Measurements from ENCODE around the gene BRD3OS. TPM values are rescaled to one million over a fixed set of nuclear protein-coding genes. Genes with fewer than 3 reads are reported as not detected.

Gene BRD3OS
- total and polyA plus RNA-seq, 2 of the 13 experiments (the other 11 are each of a cell fraction or from before 2014, with no cell fraction given) = 4.9 to 5.7 TPM

DNA sequence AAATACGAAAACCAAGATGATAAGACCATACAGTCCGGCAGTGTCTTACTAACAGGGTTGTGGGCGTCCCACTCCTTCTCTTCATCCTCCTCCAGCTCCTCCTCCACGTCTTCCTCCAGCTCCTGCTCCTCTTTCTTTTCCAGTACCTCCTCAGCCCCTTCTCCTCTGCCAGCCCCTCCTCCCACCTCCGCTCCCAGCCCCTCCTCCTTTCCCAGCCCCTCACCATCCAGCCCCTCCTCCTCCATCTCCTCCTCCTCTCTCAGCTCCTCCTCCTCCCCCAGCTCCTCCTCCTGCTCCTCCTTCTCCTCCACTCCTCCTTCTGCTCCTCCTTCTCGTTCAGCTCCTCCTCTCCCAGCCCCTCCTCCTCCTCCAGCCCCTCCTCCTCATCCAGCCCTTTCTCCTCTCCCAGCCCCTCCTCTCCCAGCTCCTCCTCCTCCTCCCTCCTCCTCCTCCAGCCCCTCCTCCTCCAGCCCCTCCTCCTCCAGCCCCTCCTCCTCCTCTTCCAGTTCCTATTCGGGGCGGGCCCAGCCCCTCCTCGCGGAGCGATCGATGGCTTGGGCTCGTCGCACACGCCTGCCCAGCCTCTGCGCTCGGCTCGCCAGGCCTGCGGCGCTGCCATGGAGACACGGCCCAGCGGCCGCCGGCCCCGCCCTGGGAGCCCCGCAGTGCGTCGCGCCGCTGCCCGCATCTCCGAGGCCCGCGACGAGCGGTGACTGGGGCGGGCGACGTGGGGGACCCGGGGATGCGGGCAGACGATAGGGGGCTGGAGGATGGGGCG lies at the start of gene BRD3OS (continued):
- TF ChIP-seq, protein P1, sequence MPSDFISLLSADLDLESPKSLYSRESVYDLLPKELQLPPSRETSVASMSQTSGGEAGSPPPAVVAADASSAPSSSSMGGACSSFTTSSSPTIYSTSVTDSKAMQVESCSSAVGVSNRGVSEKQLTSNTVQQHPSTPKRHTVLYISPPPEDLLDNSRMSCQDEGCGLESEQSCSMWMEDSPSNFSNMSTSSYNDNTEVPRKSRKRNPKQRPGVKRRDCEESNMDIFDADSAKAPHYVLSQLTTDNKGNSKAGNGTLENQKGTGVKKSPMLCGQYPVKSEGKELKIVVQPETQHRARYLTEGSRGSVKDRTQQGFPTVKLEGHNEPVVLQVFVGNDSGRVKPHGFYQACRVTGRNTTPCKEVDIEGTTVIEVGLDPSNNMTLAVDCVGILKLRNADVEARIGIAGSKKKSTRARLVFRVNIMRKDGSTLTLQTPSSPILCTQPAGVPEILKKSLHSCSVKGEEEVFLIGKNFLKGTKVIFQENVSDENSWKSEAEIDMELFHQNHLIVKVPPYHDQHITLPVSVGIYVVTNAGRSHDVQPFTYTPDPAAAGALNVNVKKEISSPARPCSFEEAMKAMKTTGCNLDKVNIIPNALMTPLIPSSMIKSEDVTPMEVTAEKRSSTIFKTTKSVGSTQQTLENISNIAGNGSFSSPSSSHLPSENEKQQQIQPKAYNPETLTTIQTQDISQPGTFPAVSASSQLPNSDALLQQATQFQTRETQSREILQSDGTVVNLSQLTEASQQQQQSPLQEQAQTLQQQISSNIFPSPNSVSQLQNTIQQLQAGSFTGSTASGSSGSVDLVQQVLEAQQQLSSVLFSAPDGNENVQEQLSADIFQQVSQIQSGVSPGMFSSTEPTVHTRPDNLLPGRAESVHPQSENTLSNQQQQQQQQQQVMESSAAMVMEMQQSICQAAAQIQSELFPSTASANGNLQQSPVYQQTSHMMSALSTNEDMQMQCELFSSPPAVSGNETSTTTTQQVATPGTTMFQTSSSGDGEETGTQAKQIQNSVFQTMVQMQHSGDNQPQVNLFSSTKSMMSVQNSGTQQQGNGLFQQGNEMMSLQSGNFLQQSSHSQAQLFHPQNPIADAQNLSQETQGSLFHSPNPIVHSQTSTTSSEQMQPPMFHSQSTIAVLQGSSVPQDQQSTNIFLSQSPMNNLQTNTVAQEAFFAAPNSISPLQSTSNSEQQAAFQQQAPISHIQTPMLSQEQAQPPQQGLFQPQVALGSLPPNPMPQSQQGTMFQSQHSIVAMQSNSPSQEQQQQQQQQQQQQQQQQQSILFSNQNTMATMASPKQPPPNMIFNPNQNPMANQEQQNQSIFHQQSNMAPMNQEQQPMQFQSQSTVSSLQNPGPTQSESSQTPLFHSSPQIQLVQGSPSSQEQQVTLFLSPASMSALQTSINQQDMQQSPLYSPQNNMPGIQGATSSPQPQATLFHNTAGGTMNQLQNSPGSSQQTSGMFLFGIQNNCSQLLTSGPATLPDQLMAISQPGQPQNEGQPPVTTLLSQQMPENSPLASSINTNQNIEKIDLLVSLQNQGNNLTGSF (CRISPR knock-in tag; IDR thresholded peaks at IDR 0.05) = no peak
- TF ChIP-seq, protein P2, sequence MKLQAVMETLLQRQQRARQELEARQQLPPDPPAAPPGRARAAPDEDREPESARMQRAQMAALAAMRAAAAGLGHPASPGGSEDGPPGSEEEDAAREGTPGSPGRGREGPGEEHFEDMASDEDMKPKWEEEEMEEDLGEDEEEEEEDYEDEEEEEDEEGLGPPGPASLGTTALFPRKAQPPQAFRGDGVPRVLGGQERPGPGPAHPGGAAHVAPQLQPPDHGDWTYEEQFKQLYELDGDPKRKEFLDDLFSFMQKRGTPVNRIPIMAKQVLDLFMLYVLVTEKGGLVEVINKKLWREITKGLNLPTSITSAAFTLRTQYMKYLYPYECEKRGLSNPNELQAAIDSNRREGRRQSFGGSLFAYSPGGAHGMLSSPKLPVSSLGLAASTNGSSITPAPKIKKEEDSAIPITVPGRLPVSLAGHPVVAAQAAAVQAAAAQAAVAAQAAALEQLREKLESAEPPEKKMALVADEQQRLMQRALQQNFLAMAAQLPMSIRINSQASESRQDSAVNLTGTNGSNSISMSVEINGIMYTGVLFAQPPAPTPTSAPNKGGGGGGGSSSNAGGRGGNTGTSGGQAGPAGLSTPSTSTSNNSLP (IDR thresholded peaks at IDR 0.05; ENCODE audit: low read depth, low read length) = peak; percentile 16; the same call in 1 of the 2 replicates
- TF ChIP-seq PHF5A (CRISPR knock-in tag; IDR thresholded peaks at IDR 0.05; ENCODE audit: low read depth, unreplicated experiment) = no peak
- no peak for TF ChIP-seq NAIF1 (CRISPR knock-in tag; IDR thresholded peaks at IDR 0.05; ENCODE audit: borderline replicate concordance)
- TF ChIP-seq, protein P3, sequence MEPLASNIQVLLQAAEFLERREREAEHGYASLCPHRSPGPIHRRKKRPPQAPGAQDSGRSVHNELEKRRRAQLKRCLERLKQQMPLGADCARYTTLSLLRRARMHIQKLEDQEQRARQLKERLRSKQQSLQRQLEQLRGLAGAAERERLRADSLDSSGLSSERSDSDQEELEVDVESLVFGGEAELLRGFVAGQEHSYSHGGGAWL (CRISPR knock-in tag; IDR thresholded peaks at IDR 0.05) = no peak; the same call in 1 of the 2 replicates
- TF ChIP-seq CBX2 (IDR thresholded peaks at IDR 0.05; ENCODE audit: low read depth, low read length) = no peak
- TF ChIP-seq CBX2 (CRISPR knock-in tag; IDR thresholded peaks at IDR 0.05; ENCODE audit: low read depth) = no peak
- TF ChIP-seq CCDC6 (CRISPR knock-in tag; IDR thresholded peaks at IDR 0.05) = no peak
- TF ChIP-seq ARNT (IDR thresholded peaks at IDR 0.05) = no peak
- TF ChIP-seq, protein P4, sequence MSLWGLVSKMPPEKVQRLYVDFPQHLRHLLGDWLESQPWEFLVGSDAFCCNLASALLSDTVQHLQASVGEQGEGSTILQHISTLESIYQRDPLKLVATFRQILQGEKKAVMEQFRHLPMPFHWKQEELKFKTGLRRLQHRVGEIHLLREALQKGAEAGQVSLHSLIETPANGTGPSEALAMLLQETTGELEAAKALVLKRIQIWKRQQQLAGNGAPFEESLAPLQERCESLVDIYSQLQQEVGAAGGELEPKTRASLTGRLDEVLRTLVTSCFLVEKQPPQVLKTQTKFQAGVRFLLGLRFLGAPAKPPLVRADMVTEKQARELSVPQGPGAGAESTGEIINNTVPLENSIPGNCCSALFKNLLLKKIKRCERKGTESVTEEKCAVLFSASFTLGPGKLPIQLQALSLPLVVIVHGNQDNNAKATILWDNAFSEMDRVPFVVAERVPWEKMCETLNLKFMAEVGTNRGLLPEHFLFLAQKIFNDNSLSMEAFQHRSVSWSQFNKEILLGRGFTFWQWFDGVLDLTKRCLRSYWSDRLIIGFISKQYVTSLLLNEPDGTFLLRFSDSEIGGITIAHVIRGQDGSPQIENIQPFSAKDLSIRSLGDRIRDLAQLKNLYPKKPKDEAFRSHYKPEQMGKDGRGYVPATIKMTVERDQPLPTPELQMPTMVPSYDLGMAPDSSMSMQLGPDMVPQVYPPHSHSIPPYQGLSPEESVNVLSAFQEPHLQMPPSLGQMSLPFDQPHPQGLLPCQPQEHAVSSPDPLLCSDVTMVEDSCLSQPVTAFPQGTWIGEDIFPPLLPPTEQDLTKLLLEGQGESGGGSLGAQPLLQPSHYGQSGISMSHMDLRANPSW (CRISPR knock-in tag; IDR thresholded peaks at IDR 0.05; ENCODE audit: borderline replicate concordance) = no peak
- TF ChIP-seq MEIS1 (CRISPR knock-in tag; IDR thresholded peaks at IDR 0.05; ENCODE audit: borderline replicate concordance) = 0 out of 2 replicates have a peak, but pooled peaks have one; percentile 14
- TF ChIP-seq, protein P5, sequence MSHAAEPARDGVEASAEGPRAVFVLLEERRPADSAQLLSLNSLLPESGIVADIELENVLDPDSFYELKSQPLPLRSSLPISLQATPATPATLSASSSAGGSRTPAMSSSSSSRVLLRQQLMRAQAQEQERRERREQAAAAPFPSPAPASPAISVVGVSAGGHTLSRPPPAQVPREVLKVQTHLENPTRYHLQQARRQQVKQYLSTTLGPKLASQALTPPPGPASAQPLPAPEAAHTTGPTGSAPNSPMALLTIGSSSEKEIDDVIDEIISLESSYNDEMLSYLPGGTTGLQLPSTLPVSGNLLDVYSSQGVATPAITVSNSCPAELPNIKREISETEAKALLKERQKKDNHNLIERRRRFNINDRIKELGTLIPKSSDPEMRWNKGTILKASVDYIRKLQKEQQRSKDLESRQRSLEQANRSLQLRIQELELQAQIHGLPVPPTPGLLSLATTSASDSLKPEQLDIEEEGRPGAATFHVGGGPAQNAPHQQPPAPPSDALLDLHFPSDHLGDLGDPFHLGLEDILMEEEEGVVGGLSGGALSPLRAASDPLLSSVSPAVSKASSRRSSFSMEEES (CRISPR knock-in tag; IDR thresholded peaks at IDR 0.05) = no peak
- TF ChIP-seq TRIM24 (CRISPR knock-in tag; IDR thresholded peaks at IDR 0.05) = no peak
- peak; percentile 35; the same call in 1 of the 2 replicates for TF ChIP-seq ATF7-NPFF (CRISPR knock-in tag; IDR thresholded peaks at IDR 0.05; ENCODE audit: low read depth)
- TF ChIP-seq HDAC1 (CRISPR knock-in tag; IDR thresholded peaks at IDR 0.05) = peak; percentile 55; the same call in 1 of the 2 replicates
- TF ChIP-seq ZNF33A (CRISPR knock-in tag; IDR thresholded peaks at IDR 0.05; ENCODE audit: borderline replicate concordance) = no peak
- TF ChIP-seq ZNF550 (CRISPR knock-in tag; IDR thresholded peaks at IDR 0.05; ENCODE audit: borderline replicate concordance) = no peak
